Liver (tissue), 3 donors: ENCODE results near the gene GRN.

Experiments
- CTCF ChIP-seq: fragments of 150-350 bp; IDR thresholded peaks from 2 replicates; pipeline ENCODE4 v1.5.1; 2017; ENCODE audit warnings: improper control_type of control experiment, low read depth, low read length; ENCODE audit not compliant: missing input control
- RAD21 ChIP-seq, 2 donors: IDR thresholded peaks; 2 replicates each; pipeline ENCODE4 v1.6.1; 2016; ENCODE audit warnings: antibody characterized with exemption in 2 of 2, mild to moderate bottlenecking in 2 of 2
- REST ChIP-seq: IDR thresholded peaks from 2 replicates; pipeline ENCODE4 v1.6.1; 2016; ENCODE audit warnings: antibody characterized with exemption, mild to moderate bottlenecking
- donor health status: healthy.
- donor health status: healthy.

DNA sequence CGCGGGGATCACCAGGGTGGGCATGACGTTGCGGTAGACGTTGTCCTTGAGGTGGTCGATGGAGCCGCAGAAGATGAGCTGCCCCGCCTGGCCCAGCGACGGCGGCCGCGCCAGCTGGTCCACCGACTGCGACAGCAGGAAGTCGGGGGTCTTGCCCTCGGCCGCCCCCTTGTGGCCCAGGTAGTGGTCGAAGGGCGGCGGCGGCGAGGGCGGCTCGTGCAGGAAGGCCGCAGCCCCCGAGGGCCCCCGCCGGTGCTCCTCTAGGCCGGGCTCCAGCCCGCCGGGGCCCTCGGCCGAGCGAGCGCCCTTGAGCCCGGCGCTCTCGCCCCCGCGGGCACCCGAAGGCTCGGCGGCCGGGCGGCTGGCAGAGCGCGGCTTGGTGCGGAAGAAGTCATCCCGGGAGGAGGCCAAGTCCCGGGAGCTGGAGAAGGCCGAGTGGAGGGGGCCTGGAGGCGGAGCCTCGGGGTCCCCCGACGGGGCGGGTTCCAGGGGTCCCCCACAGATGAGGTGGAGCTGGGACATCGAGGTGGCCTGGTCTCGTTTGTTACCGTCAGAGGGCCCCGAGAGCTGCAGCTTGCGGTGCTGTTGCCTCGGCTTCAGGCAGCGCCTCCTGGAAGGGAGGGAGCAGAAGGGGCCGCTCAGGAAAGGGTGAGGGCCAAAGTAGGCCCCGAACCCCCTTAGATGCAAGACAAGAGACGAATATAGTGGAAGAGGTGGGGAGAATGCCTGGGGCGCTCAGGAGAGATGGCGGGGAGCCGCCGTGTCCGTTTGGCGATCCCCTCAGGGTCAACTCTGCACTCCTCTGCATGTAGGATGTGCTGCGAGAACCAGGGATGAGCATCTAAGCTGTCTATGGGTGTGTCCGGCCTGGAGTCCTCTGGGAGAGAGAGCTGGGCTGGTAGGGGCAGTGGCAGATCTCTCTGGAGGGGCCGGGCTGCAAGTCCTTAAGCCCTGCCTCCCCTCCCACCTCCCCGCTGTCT is 9.8 kb downstream of the GRN start:
- TF ChIP-seq REST (no peak), CTCF (no peak), RAD21 (IDR thresholded peaks at IDR 0.05) (peak in 1 of 2 donors; percentile 23)
